Lower lobe of right lung (tissue), 2 donors: ENCODE data around the gene RNF166. TPM values are rescaled to one million over a fixed set of nuclear protein-coding genes. Genes with fewer than 3 reads are reported as not detected.

Source experiments
- ATAC-seq, 2 donors: fragments of 200-7000 bp; cut with Tn5 transposase; one replicate each; pipeline ENCODE4 v1.9.1; 2020 to 2022; ENCODE audit warnings: mild to moderate bottlenecking in 2 of 2, moderate library complexity in 2 of 2
- DNase-seq: peaks from one replicate; pipeline ENCODE4 v3.0.0-alpha.2; 2020
- H3K27ac ChIP-seq: fragments of 200-600 bp; one replicate; pipeline ENCODE4 v1.8.0; 2022
- H3K27me3 ChIP-seq: fragments of 200-600 bp; one replicate; pipeline ENCODE4 v1.8.0; 2022; ENCODE audit warnings: low read depth
- H3K36me3 ChIP-seq: fragments of 200-600 bp; one replicate; pipeline ENCODE4 v1.8.0; 2022; ENCODE audit warnings: mild to moderate bottlenecking
- H3K4me1 ChIP-seq: fragments of 200-600 bp; one replicate; pipeline ENCODE4 v1.8.0; 2022
- H3K4me3 ChIP-seq: fragments of 200-600 bp; one replicate; pipeline ENCODE4 v1.8.0; 2022; ENCODE audit warnings: mild to moderate bottlenecking
- H3K9me3 ChIP-seq: fragments of 200-600 bp; one replicate; pipeline ENCODE4 v1.8.0; 2022
- intact Hi-C: fragments of 100-400 bp; cut with DNase I; formaldehyde crosslinking; loops from one replicate; pipeline ENCODE4 v1.11.0; 2022
- microRNA-seq: library from miRNA; unstranded; fragments of <30 nt; microRNA quantifications from one replicate; pipeline ENCODE4 v1.2.0, GENCODE V29; 2020; ENCODE audit warnings: borderline number of aligned reads
- total RNA-seq: library from RNA; stranded (reverse); fragmentation: NEBNext Ultra II Directional; extraction: Animal tissue kit (Norgen Biotek cat#: 25700); gene quantifications from one replicate; pipeline ENCODE4 v1.2.1, GENCODE V29; 2021
- TF ChIP-seq, protein P1 (sequence below): fragments of 200-600 bp; IDR thresholded peaks from one replicate; pipeline ENCODE4 v1.8.0; 2022; ENCODE audit warnings: antibody characterized with exemption, mild to moderate bottlenecking
- donor health status: DM: no; HTN: yes; CAD: no; lungs with severe emphysema.

The RNF166 gene
- total RNA-seq, 1 donor from 2014 or later: 61.9 TPM

GRCh38 chr16:88650749-88651275 lies 55.4 kb downstream of the RNF166 start, which contains the start of gene CYBA:
Gene CYBA, minus strand, starts transcription at chr16:88651053. Its CDS starts 40 bp downstream, at chr16:88651013.
- Histone ChIP-seq H3K36me3 (peaks cover 37% of the 10 kb centered on the region), H3K4me1 (peaks cover 29% of the 10 kb centered on the region), H3K27ac (peak within 1 kb of the TSS; percentile 90), H3K27me3 (no peaks in the 10 kb centered on the region), H3K4me3 (peak within 1 kb of the TSS; percentile 91), H3K9me3 (no peaks in the 10 kb centered on the region)
- peak; percentile 90 for DNase-seq
- intact Hi-C loops: no loop called here
- peak; percentile 89 to 93 for ATAC-seq
- TF ChIP-seq, protein P1, sequence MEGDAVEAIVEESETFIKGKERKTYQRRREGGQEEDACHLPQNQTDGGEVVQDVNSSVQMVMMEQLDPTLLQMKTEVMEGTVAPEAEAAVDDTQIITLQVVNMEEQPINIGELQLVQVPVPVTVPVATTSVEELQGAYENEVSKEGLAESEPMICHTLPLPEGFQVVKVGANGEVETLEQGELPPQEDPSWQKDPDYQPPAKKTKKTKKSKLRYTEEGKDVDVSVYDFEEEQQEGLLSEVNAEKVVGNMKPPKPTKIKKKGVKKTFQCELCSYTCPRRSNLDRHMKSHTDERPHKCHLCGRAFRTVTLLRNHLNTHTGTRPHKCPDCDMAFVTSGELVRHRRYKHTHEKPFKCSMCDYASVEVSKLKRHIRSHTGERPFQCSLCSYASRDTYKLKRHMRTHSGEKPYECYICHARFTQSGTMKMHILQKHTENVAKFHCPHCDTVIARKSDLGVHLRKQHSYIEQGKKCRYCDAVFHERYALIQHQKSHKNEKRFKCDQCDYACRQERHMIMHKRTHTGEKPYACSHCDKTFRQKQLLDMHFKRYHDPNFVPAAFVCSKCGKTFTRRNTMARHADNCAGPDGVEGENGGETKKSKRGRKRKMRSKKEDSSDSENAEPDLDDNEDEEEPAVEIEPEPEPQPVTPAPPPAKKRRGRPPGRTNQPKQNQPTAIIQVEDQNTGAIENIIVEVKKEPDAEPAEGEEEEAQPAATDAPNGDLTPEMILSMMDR: no peak

DNA sequence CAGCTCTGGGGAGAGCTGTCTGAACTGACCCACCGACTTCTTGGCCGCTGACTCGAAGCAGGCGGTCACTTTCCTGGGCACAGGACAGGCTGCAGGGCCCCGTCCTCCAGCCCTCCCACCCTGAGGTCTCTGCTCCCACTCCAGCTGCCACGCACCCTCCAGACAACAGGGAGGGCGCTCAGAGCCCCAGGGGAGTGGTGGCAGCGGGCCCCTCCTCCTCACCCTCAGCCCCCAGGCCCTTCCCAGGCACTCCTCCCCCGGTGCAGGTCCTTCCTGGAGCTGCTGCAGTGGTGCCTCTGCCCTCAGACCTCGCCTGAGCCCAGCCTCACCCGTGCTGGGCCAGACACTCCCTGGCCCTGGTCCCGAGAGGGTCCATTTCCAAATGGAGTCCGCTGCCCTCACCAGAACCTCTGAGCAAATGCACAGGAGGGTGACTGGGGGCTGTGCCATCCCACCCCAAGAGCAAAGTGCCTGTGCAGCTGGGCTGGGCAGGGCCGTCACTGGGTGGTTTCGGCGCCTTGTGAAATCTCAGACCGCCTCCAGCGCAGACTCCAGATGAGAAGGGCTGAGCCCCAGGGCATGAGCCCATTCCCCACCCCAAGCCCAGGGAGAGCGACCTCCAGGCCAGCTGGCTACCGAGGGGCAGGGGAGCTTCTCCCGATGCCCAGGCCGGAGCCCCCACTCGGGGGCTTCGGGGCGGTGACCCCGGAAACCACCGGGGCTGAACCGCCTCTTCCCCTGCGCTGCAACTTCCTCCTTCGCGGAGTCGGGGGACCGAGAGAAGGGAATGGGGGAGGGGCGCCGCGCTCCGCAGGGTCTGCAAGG lies 56.1 kb downstream of the RNF166 start:
- peak; percentile 79 for DNase-seq
- H3K27ac ChIP-seq: peak overlapping the region; percentile 90
- H3K4me1 ChIP-seq: peaks cover 29% of the 10 kb centered on the region
- TF ChIP-seq, protein P1: no peak
- H3K27me3 ChIP-seq: no peaks in the 10 kb centered on the region
- H3K4me3 ChIP-seq: peak overlapping the region; percentile 91
- H3K9me3 ChIP-seq: no peaks in the 10 kb centered on the region
- peaks cover 31% of the 10 kb centered on the region for H3K36me3 ChIP-seq
- intact Hi-C loops: no loop called here
- ATAC-seq: peak; percentile 60 to 61

GRCh38 chr16:88649195-88649923 lies 56.8 kb downstream of the RNF166 start:
- no peaks in the 10 kb centered on the region for H3K27me3 ChIP-seq
- DNase-seq: peak; percentile 55
- H3K9me3 ChIP-seq: no peaks in the 10 kb centered on the region
- H3K4me1 ChIP-seq: peaks cover 29% of the 10 kb centered on the region
- TF ChIP-seq, protein P1: no peak
- peaks cover 23% of the 10 kb centered on the region for H3K36me3 ChIP-seq
- H3K27ac ChIP-seq: peak overlapping the region; percentile 90
- intact Hi-C loops: no loop called here
- H3K4me3 ChIP-seq: peak overlapping the region; percentile 91
- no peak for ATAC-seq

- Histone ChIP-seq H3K27ac (no peak overlapping the region), H3K4me3 (no peak overlapping the region), H3K27me3 (no peaks in the 10 kb centered on the region), H3K4me1 (peaks cover 29% of the 10 kb centered on the region), H3K9me3 (no peaks in the 10 kb centered on the region), H3K36me3 (peaks cover 18% of the 10 kb centered on the region)
- intact Hi-C loops: no loop called here
- TF ChIP-seq, protein P1: no peak
- ATAC-seq: no peak
- no peak for DNase-seq
Measured at GRCh38 chr16:88647178-88648070, 58.8 kb downstream of the RNF166 start.

Small RNA genes within 50 kb of the gene (microRNA-seq; reads per million reads assigned to microRNA genes)
- gene MIR4722: not detected

Other genes with a start within 250 kb of the RNF166 start
- 49.2 TPM for gene ZC3H18, start 136.0 kb downstream of the RNF166 start, total RNA-seq
- gene IL17C, start 67.8 kb downstream of the RNF166 start, total RNA-seq: not detected
- gene CYBA, start 55.4 kb downstream of the RNF166 start, total RNA-seq: 371 TPM
- gene MVD, start 43.3 kb downstream of the RNF166 start, total RNA-seq: 71.8 TPM
- gene SNAI3, start 19.9 kb downstream of the RNF166 start, total RNA-seq: 6.1 TPM
- gene CTU2, start 95 bp upstream of the RNF166 start, total RNA-seq: 14.5 TPM
- 164 TPM for gene PIEZO1, start 78.8 kb upstream of the RNF166 start, total RNA-seq
- gene CDT1, start 97.4 kb upstream of the RNF166 start, total RNA-seq: 3.5 TPM
- gene APRT, start 105.5 kb upstream of the RNF166 start, total RNA-seq: 87.8 TPM
- 48.5 TPM for gene GALNS, start 150.5 kb upstream of the RNF166 start, total RNA-seq
- gene TRAPPC2L, start 150.7 kb upstream of the RNF166 start, total RNA-seq: 51.4 TPM
- not detected for gene PABPN1L, start 160.3 kb upstream of the RNF166 start, total RNA-seq